Airway epithelial cell (primary cell): ENCODE data around the gene TMEM72. TPM values are rescaled to one million over a fixed set of nuclear protein-coding genes. Genes with fewer than 3 reads are reported as not detected.

Experiments used
- total RNA-seq: library from RNA; depleted of rRNA; stranded (reverse); fragments of >200 nt; gene quantifications from 2 replicates; pipeline ENCODE4 v1.2.3, GENCODE V29; 2015

The TMEM72 gene
- total RNA-seq: not detected in 2 replicates

DNA sequence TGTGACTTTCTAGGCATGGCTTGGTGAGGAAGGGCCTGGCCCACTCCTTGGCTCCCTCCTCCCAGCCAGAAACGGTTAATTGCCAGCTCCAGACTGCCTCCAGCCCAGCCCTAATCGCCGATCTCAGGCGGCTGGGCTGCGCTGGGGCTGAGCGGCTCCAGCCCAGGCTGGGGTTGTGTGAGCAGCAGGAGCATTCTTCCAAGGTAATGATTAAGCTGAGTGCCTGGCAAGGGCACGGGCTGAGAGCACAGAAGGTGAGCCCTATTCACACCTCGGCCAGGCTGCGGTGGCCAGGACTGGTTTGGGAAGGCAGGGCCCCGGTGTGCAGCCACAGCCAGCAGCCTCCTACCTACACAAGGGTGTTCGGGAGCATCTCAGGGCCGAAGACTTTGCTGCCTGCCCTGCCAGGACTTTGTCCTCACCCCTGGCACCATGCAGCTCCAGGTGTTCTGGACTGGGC is at the start of gene TMEM72:
Gene TMEM72 (plus strand): TSS at position 257 of the 460 bp plus-strand sequence. CDS start 176 bp downstream, at position 433.

DNA sequence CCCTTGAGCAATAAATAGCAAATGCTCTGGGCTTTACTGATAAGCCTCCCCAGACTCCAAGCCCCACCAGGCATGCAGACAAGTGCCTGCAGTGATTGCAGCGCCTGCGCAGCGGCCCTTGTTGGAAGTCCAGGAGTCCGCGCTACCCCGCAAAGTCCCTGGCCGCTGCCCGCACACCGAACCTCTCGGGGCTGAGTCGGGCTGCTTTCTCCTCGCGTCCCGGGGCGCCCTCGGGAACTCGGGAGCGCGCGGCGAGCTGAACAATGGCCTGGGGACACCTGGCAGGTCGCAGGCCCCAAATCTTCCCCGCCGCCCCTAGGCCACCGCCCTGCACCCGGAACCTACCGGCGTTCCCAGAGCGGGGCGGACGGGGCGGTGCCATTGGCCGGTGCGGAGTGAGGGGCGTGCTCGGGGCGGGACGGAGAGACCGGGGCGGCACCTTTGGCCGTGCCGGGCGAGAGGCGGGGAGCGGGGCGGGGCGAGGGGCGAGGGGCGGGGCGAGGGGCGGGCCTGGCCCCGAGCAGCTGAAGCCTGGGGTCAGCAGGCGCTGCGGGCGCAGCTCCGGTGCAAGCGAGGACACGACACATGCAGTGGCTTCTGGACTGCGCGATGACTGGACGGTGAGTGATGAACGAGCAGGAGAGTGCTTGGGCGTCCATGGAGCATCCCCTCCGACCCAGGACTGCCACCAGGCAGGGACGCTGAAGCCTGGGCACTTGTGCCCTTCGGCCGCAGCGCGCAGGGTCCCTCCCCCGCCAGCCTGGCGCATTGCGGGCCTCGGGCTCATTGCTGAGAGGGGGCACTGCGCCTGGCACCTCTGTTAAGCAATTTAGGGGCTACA is 48.3 kb downstream of the TMEM72 start, which contains the start of gene RASSF4:
Gene RASSF4 (plus strand): TSS at position 556 of the 841 bp plus-strand sequence. CDS start 10,401 bp downstream, outside the sequence.

DNA sequence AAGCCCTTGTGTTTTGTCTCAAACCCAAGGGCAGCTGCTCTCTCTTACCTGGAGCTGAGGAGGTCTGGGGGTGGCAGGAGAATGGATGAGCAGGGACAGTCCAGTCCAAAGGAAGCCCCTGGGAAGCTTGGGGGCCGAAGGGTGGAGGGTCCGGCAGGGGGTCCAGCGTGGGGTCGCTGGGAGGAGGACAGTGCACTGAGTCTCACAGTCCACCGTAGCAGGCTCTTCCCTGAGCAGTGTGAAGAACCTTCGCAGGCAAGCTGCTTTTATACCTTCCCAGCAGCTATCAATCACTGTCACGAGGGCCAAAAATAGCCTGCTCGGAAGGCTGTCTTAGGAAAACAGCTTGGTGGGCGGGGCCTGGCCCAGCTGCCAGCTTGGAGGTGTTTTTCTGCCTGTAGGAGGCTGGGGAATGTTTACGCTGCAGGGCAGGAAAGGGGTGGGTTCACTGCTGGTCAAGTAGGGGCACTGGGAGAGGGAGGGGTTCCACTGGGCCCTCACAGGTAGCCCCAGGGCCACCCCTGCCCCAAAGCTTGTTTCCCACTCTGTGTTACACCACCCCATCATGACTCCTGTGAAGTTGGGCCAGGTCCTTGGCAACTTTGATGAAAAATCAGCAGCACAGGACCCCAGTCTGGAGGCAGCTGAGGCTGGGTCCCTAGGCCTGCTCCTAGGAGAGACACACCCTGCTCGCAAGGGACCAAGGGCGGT is 67.6 kb downstream of the TMEM72 start, which contains the start of gene DEPP1:
Gene DEPP1 (minus strand): TSS at position 240 of the 711 bp plus-strand sequence. CDS start 779 bp downstream, outside the sequence.

Other genes starting within 250 kb of the TMEM72 start
- 0.60 and 2.4 TPM in 2 replicates for gene RASSF4, start 48.5 kb downstream of the TMEM72 start, total RNA-seq
- gene DEPP1, start 67.5 kb downstream of the TMEM72 start, total RNA-seq: 0.70 and 2.6 TPM in 2 replicates
- 7.9 and 10.3 TPM in 2 replicates for gene ZNF22, start 89.6 kb downstream of the TMEM72 start, total RNA-seq